ENCODE measurements around the gene POTEB3. TPM values are rescaled to one million over a fixed set of nuclear protein-coding genes. Genes with fewer than 3 reads are reported as not detected.
"Not testable (repeated sequence)": the region's sequence is repeated elsewhere in the genome, so short reads cannot be mapped to it uniquely, and the experiment has no call there.

Gene POTEB3
- total RNA-seq, 1 donor from 2014 or later = not detected

DNA sequence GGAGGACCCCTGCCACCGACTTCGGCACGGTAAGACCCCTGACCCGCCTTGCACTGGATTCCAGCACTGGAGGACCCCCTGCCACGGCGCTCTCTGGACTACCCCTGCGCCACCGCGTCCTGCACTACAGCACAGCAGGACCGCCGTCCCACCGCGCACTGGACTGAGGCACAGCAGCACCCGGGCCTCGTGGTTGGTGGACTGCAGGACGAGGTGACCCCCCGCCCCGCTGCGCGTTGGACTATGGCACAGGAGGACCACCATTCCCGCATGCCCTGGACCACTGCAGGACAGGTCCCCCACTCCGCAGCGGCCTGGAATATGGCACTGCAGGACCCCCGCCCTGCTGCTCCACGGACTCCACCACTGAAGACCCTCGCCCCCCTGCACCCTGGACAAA is 71.1 kb downstream of the POTEB3 start:
- POLR2A ChIA-PET; intact Hi-C loops (cut with micrococcal nuclease); H3K4me1 Mint-ChIP-seq; H3K9me3 Mint-ChIP-seq; H3K4me3 Mint-ChIP-seq; DNase-seq; CTCF ChIA-PET; H3K27ac Mint-ChIP-seq; ATAC-seq (ENCODE audit: low read depth); H3K27me3 Mint-ChIP-seq; H3K36me3 Mint-ChIP-seq (ENCODE audit: low read depth): not testable (repeated sequence)

DNA sequence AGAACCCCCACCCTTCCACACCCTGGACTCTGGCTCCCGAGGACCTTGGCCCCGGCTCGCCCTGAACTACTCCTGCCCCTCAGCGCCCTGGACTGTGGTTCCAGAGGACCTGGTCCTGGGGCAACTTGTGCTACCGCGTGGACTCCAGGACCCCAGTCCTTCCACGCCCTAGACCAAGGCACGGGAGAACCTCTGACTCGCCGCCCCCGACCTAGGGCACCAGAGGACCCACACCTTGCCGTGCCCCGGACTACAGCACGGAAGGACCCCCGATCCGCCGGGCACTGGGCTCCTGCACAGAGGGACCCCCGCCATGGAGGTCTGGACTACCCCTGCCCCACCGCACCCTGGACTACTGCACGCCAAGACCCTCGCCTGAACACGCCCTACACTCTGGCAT is 71.7 kb downstream of the POTEB3 start:
- H3K4me1 Mint-ChIP-seq; intact Hi-C loops (cut with micrococcal nuclease); CTCF ChIA-PET; H3K4me3 Mint-ChIP-seq; POLR2A ChIA-PET; H3K36me3 Mint-ChIP-seq (ENCODE audit: low read depth); H3K9me3 Mint-ChIP-seq; ATAC-seq (ENCODE audit: low read depth); H3K27ac Mint-ChIP-seq; H3K27me3 Mint-ChIP-seq; DNase-seq: not testable (repeated sequence)
